HepG2 (cell line): ENCODE results near the gene NCKIPSD. TPM values are rescaled to one million over a fixed set of nuclear protein-coding genes. Genes with fewer than 3 reads are reported as not detected.
A peak's percentile ranks its signal among the peaks of the same experiment; 100 is the strongest.

Experiments used
- ARID4A ChIP-seq: sonication (generic); formaldehyde crosslinking; IDR thresholded peaks from 2 replicates; pipeline ENCODE4 v1.5.0; 2020; ENCODE audit warnings: mild to moderate bottlenecking, missing genetic modification reagents, borderline replicate concordance
- BORCS8-MEF2B ChIP-seq: sonication (generic); formaldehyde crosslinking; IDR thresholded peaks from 2 replicates; pipeline ENCODE4 v1.8.0; 2022; ENCODE audit warnings: mild to moderate bottlenecking, missing genetic modification reagents
- CHD4 ChIP-seq: fragments of 200-600 bp; sonication (generic); IDR thresholded peaks from 2 replicates; pipeline ENCODE4 v1.7.0; 2017; ENCODE audit warnings: mild to moderate bottlenecking, low read length, borderline replicate concordance
- HCFC1 ChIP-seq: fragments of 150-350 bp; IDR thresholded peaks from 2 replicates; pipeline ENCODE4 v1.6.1; 2014; ENCODE audit warnings: low read depth, low read length
- KDM2A ChIP-seq: sonication (generic); formaldehyde crosslinking; IDR thresholded peaks from 2 replicates; pipeline ENCODE4 v1.4.0; 2020; ENCODE audit warnings: low read depth, missing genetic modification reagents, borderline replicate concordance
- KDM3A ChIP-seq: IDR thresholded peaks from 2 replicates; pipeline ENCODE4 v1.6.1; 2018; ENCODE audit warnings: low read depth, missing compliant biosample characterization
- MIER3 ChIP-seq: IDR thresholded peaks from 2 replicates; pipeline ENCODE4 v1.6.1; 2016; ENCODE audit warnings: missing compliant biosample characterization, borderline replicate concordance
- MXD3 ChIP-seq: IDR thresholded peaks from 2 replicates; pipeline ENCODE4 v1.6.1; 2016; ENCODE audit warnings: mild to moderate bottlenecking, missing biosample characterization, missing genetic modification reagents
- NCOR1 ChIP-seq: fragments of 200-600 bp; sonication (generic); IDR thresholded peaks from 2 replicates; pipeline ENCODE4 v1.7.0; 2017; ENCODE audit warnings: antibody characterized with exemption, low read length, borderline replicate concordance
- SIN3B ChIP-seq: fragments of 150-350 bp; IDR thresholded peaks from 2 replicates; pipeline ENCODE4 v1.6.1; 2014; ENCODE audit warnings: low read length
- TRIM22 ChIP-seq: fragments of 450-650 bp; IDR thresholded peaks from 2 replicates; pipeline ENCODE4 v1.6.1; 2017
- ZEB1 ChIP-seq: IDR thresholded peaks from 2 replicates; pipeline ENCODE4 v1.6.1; 2012; ENCODE audit warnings: mild to moderate bottlenecking, low read depth, inconsistent platforms; ENCODE audit not compliant: insufficient replicate concordance
- ZNF710 ChIP-seq: sonication (generic); formaldehyde crosslinking; IDR thresholded peaks from 2 replicates; pipeline ENCODE4 v1.5.0; 2020; ENCODE audit warnings: mild to moderate bottlenecking, missing genetic modification reagents, borderline replicate concordance
- ZNF737 ChIP-seq: sonication (generic); formaldehyde crosslinking; IDR thresholded peaks from 2 replicates; pipeline ENCODE4 v1.5.0; 2020; ENCODE audit warnings: missing genetic modification reagents, mild to moderate bottlenecking, borderline replicate concordance
- ZSCAN22 ChIP-seq: sonication (generic); formaldehyde crosslinking; IDR thresholded peaks from 2 replicates; pipeline ENCODE4 v1.4.0; 2020; ENCODE audit warnings: mild to moderate bottlenecking, missing genetic modification reagents
- ZZZ3 ChIP-seq: sonication (generic); formaldehyde crosslinking; IDR thresholded peaks from 2 replicates; pipeline ENCODE4 v1.4.0; 2020; ENCODE audit warnings: missing genetic modification reagents, mild to moderate bottlenecking, borderline replicate concordance
- polyA plus RNA-seq, 8 experiments: library from polyadenylated mRNA; depleted of rRNA in 3 of 8; stranded (reverse) in 7 of 8; unstranded in 1 of 8; fragments of >200 nt; fragmentation: Illumina TruSeq in 4 of 8; extraction: Trizol in 4 of 8; gene quantifications; 2 replicates each; pipeline versions ENCODE4 v1.2.1 to v1.2.3, GENCODE V29; 2011 to 2016; ENCODE audit warnings: low read depth in 4 of 8, missing spikeins in 1 of 8, mixed read lengths in 1 of 8; ENCODE audit not compliant: insufficient read depth in 1 of 8
- total RNA-seq, 5 experiments: library from RNA; depleted of rRNA; stranded (reverse); fragments of >200 nt; fragmentation: Illumina TruSeq; extraction: Trizol; gene quantifications; 2 replicates each; pipeline ENCODE4 v1.2.3, GENCODE V29; 2016; ENCODE audit warnings: low read depth in 1 of 5
- TF ChIP-seq, protein P1 (sequence below): sonication (generic); formaldehyde crosslinking; IDR thresholded peaks from 2 replicates; pipeline ENCODE4 v1.8.0; 2022; ENCODE audit warnings: mild to moderate bottlenecking, missing genetic modification reagents, moderate library complexity
- TF ChIP-seq, protein P2 (sequence below): sonication (generic); formaldehyde crosslinking; IDR thresholded peaks from 2 replicates; pipeline ENCODE4 v1.8.0; 2022; ENCODE audit warnings: mild to moderate bottlenecking, missing genetic modification reagents, borderline replicate concordance
- TF ChIP-seq, protein P3 (sequence below): sonication (generic); formaldehyde crosslinking; IDR thresholded peaks from 2 replicates; pipeline ENCODE4 v1.8.1; 2023; ENCODE audit warnings: missing genetic modification reagents, mild to moderate bottlenecking, borderline replicate concordance

NCKIPSD gene
- total and polyA plus RNA-seq, 2 of the 13 experiments (the other 11 are each of a cell fraction or from before 2014, with no cell fraction given): 13.5 to 35.2 TPM

GRCh38 chr3:48661501-48662144 is 24.1 kb downstream of the NCKIPSD start (continued):
- TF ChIP-seq TRIM22 (no peak), SIN3B (peak; percentile 79; the same call in 1 of the 2 replicates), ZEB1 (no peak), MIER3 (peak; percentile 100), BORCS8-MEF2B (CRISPR knock-in tag) (peak; percentile 100), KDM3A (CRISPR knock-in tag) (peak; percentile 100), HCFC1 (peak; percentile 31; the same call in 1 of the 2 replicates), ZSCAN22 (CRISPR knock-in tag) (peak; percentile 94), ZNF737 (peak; percentile 100), KDM2A (CRISPR knock-in tag) (peak; percentile 100), NCOR1 (no peak), ZZZ3 (CRISPR knock-in tag) (peak; percentile 99), MXD3 (CRISPR knock-in tag) (peak; percentile 100), CHD4 (no peak), ARID4A (peak; percentile 100), ZNF710 (peak; percentile 99)
- TF ChIP-seq, protein P1, sequence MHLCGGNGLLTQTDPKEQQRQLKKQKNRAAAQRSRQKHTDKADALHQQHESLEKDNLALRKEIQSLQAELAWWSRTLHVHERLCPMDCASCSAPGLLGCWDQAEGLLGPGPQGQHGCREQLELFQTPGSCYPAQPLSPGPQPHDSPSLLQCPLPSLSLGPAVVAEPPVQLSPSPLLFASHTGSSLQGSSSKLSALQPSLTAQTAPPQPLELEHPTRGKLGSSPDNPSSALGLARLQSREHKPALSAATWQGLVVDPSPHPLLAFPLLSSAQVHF (CRISPR knock-in tag): peak; percentile 100
- TF ChIP-seq, protein P2, sequence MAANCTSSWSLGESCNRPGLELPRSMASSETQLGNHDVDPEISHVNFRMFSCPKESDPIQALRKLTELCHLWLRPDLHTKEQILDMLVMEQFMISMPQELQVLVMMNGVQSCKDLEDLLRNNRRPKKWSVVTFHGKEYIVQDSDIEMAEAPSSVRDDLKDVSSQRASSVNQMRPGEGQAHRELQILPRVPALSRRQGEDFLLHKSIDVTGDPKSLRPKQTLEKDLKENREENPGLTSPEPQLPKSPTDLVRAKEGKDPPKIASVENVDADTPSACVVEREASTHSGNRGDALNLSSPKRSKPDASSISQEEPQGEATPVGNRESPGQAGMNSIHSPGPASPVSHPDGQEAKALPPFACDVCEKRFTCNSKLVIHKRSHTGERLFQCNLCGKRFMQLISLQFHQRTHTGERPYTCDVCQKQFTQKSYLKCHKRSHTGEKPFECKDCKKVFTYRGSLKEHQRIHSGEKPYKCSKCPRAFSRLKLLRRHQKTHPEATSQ (CRISPR knock-in tag): peak; percentile 100
- TF ChIP-seq, protein P3, sequence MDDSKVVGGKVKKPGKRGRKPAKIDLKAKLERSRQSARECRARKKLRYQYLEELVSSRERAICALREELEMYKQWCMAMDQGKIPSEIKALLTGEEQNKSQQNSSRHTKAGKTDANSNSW (CRISPR knock-in tag): peak; percentile 100
